Subcutaneous adipose tissue (tissue), 4 donors: ENCODE measurements around the gene SF3A2. TPM values are rescaled to one million over a fixed set of nuclear protein-coding genes. Genes with fewer than 3 reads are reported as not detected.

Experiments used
- total RNA-seq, 4 donors: library from RNA; depleted of rRNA; stranded (reverse); fragments of >200 nt; gene quantifications; one replicate each; pipeline ENCODE4 v1.1.0, GENCODE V29; 2016
- TF ChIP-seq, protein P1 (sequence below): fragments of 450-650 bp; IDR thresholded peaks from one replicate; pipeline ENCODE4 v1.5.1; 2016; ENCODE audit warnings: low read depth, mild to moderate bottlenecking, control low read depth, antibody characterized with exemption, moderate library complexity

The SF3A2 gene
- total RNA-seq, 4 donors from 2014 or later, result 13.4 to 59.3 (median 28.0) TPM

DNA sequence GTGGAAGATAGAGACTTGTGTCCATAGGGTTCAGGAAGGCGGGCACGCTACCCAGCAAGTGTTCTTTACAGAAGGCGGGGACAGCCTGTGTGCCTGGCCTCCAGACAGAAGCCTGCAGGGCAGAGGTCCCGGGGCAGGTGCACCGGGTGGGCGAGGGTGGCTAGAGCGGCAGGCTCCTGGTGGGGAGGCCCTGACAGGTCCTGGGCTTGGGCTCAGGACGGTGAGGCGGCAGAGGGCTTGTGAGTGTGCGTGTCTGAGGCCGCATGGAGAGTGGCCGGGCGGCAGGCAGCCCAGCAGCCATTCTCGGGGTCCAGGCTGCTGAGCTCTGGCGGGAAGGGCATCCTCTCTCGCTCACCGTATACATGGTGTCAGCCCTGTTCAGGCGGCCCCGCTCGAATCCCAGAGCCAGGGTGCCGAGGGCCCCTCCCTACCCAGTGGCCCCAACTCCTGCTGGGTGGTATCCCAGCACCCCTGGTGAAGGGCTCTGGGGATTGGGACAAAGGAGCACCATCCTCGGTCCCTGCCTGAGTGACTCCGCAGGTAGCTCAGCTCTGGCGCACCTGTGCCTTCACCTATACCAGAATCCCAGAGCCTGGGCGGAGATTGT is 9.5 kb downstream of the SF3A2 start:
- TF ChIP-seq, protein P1, sequence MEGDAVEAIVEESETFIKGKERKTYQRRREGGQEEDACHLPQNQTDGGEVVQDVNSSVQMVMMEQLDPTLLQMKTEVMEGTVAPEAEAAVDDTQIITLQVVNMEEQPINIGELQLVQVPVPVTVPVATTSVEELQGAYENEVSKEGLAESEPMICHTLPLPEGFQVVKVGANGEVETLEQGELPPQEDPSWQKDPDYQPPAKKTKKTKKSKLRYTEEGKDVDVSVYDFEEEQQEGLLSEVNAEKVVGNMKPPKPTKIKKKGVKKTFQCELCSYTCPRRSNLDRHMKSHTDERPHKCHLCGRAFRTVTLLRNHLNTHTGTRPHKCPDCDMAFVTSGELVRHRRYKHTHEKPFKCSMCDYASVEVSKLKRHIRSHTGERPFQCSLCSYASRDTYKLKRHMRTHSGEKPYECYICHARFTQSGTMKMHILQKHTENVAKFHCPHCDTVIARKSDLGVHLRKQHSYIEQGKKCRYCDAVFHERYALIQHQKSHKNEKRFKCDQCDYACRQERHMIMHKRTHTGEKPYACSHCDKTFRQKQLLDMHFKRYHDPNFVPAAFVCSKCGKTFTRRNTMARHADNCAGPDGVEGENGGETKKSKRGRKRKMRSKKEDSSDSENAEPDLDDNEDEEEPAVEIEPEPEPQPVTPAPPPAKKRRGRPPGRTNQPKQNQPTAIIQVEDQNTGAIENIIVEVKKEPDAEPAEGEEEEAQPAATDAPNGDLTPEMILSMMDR, result no peak

DNA sequence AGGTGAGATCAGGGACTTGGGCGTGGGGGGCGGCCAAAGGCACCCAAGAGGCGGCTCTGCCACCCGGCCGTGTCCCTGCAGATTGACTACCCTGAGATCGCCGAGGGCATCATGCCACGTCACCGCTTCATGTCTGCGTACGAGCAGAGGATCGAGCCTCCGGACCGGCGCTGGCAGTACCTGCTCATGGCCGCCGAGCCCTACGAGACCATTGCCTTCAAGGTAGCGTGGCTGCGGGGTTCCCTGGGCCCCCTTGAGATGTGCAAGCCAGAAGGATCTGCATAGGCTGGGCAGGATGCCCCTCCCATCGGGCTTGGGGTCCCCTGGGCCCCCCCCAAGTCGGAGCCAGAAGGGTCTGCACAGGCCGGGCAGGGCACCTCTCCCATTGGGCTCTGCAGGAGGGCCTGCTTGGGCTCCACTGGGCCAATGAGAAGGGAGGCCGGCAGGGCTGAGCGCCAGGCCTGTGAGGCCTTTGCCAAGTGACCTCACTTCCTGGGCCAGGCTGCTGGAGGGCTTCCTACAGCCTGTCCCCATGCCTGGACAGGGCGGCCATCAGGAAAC is 10.3 kb downstream of the SF3A2 start:
- TF ChIP-seq, protein P1, result no peak

DNA sequence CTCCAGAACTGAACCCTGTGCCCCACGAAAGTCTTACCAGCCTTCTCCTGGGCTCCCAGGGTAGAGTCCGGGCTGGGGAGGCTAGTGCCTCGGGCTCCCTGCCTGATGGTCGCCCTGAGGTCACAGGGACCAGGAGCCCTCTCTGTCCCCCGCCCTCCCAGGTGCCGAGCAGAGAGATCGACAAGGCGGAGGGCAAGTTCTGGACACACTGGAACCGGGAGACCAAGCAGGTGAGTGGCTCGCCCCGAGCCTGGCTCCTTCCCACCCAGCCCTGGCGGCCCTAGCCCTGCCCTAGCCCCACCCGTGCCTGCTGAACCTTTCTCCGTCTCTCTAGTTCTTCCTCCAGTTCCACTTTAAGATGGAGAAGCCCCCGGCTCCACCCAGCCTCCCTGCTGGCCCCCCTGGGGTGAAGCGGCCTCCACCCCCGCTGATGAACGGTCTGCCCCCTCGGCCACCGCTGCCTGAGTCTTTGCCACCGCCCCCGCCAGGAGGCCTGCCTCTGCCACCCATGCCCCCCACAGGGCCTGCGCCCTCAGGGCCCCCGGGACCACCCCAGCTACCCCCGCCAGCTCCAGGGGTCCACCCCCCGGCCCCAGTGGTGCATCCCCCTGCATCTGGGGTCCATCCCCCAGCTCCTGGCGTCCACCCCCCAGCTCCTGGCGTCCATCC is 10.9 kb downstream of the SF3A2 start:
- TF ChIP-seq, protein P1, result no peak

DNA sequence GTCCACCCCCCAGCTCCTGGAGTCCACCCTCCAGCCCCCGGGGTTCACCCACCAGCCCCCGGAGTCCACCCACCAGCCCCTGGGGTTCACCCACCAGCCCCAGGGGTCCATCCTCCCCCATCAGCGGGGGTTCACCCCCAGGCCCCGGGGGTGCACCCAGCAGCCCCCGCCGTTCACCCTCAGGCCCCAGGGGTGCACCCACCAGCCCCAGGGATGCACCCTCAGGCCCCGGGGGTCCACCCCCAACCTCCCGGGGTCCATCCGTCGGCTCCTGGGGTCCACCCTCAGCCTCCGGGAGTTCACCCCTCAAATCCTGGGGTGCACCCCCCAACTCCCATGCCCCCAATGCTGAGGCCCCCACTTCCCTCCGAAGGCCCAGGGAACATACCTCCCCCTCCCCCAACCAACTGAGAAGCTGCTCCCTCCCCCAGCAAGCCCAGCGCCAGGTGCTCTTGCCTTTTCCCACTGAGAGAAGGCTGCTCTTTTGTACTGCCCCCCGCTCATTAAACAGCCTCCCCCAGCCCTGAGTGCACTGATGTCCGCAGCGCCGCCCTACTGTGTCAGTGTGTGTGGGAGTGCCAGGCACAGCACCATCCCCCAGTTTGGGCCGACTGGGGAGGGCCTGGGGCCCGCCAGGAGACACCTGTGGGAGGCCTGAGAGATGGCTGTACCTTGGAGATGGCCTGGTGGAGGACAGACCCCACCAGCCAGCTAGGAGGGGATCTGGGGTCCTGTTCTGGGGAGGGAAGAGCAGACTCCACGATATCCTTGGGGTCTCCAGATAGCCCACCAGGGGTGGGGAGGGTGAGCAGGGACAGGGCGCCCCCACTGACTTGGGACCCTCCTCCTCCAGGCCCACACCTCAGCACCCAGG is 11.7 kb downstream of the SF3A2 start:
- TF ChIP-seq, protein P1, result no peak

DNA sequence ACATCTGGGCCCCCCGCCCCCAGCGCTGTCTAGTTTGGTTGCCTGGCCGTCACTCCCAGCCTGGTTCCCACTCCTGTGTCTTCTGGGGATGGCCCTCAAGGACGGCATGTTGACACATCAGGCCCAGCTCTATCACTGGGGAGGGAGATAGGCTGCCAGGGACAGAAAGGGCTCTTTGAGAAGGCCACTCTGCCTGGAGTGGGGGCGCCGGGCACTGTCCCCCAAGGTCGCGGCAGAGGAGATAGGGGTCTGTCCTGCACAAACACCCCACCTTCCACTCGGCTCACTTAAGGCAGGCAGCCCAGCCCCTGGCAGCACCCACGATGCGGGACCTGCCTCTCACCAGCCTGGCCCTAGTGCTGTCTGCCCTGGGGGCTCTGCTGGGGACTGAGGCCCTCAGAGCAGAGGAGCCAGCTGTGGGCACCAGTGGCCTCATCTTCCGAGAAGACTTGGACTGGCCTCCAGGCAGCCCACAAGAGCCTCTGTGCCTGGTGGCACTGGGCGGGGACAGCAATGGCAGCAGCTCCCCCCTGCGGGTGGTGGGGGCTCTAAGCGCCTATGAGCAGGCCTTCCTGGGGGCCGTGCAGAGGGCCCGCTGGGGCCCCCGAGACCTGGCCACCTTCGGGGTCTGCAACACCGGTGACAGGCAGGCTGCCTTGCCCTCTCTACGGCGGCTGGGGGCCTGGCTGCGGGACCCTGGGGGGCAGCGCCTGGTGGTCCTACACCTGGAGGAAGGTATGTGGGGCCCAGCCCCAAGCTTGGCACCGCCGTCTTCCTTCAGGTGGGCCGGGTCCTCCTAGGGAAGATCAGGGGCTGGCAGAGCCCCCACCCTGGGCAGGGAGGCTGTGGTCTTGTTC is 12.6 kb downstream of the SF3A2 start, which contains the start of gene AMH:
Gene AMH (plus strand): TSS at position 314 of the 857 bp plus-strand sequence. CDS start 10 bp downstream, at position 324.
- TF ChIP-seq, protein P1, result no peak

DNA sequence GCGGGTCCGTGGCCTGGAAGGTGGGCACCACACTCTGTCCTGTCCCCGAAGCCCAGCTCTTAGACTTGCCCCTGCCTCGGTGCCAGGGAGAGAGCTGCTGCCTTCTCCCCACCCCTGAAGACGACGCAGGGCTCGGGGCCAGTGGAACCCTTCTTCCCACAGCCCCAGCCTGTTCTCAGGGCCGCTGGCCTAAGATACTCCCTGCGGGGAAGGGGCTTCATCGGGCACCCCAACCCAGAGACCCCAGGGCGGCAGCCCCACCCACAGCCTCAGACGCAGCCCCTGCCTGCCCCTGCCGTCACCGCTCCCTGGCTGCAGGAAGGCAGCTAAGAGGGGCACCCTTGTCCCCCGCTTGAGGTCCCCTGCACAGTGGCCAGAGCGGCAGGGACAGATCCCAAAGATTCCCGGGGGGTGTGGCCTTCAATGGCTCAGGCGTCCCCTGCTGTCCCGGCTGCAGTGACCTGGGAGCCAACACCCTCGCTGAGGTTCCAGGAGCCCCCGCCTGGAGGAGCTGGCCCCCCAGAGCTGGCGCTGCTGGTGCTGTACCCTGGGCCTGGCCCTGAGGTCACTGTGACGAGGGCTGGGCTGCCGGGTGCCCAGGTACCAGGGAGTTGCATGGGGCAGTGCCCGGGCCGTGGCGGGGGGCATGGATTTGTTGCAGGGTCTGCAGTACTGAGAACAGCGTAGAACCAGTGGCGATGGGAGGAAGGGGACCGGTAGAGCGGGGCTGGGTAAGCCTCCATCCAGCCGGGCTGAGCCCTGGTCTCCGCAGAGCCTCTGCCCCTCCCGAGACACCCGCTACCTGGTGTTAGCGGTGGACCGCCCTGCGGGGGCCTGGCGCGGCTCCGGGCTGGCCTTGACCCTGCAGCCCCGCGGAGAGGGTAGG is 13.5 kb downstream of the SF3A2 start:
- TF ChIP-seq, protein P1, result no peak
